ENCODE data around the gene KLHL30.

DNA sequence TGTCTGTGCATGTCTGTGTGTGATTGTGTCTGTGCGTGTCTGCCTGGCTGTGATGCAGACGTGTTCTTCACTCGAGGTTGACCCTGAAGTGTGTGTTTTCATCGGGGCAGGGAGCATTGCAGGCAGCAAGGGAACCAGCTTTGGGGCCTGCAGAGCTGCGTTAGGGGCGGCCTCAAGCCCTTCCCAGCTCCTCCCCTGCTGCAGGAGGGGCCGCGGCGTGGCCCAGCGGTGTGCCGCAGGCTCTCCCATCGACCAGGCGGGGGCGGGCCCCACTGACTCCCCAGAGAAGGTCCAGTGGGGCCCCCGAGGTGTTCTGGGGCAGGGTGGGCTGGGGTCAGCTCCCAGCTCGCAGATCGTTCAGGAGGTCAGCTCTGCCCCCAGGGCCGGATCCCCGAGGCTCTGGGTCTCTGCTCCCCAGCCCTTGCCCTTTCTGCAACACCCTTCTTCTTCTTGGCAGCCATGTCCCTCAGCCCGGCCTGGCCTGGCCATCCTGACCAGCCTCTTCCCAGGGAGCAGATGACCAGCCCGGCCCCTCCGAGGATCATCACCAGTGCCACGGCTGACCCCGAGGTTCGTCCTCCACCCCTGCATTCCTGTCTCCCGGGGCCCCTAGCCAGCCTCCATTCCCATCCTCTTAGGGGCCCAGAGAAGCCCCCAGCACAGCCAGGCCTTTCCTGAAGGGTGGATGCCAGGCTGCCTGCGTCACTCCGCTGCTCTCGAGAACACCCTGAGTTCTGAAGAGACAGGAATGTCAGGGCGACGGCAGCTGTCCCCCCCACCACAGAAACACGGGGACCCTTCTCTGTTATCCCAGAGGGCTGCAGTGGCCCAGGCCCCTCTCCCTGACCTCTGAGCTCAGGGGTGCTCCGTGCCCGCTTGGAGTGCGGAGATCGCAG is 11.1 kb upstream of the KLHL30 start:
- TF ChIP-seq SIN3A (IDR thresholded peaks at IDR 0.05; ENCODE audit: borderline replicate concordance, insufficient read depth, low read length), result no peak
- TF ChIP-seq POLR2AphosphoS5 (IDR thresholded peaks at IDR 0.05; ENCODE audit: low read depth, low read length), result no peak
- TF ChIP-seq TAF1 (IDR thresholded peaks at IDR 0.05; ENCODE audit: borderline replicate concordance, insufficient read depth, low read length), result no peak
- TF ChIP-seq, protein P1, sequence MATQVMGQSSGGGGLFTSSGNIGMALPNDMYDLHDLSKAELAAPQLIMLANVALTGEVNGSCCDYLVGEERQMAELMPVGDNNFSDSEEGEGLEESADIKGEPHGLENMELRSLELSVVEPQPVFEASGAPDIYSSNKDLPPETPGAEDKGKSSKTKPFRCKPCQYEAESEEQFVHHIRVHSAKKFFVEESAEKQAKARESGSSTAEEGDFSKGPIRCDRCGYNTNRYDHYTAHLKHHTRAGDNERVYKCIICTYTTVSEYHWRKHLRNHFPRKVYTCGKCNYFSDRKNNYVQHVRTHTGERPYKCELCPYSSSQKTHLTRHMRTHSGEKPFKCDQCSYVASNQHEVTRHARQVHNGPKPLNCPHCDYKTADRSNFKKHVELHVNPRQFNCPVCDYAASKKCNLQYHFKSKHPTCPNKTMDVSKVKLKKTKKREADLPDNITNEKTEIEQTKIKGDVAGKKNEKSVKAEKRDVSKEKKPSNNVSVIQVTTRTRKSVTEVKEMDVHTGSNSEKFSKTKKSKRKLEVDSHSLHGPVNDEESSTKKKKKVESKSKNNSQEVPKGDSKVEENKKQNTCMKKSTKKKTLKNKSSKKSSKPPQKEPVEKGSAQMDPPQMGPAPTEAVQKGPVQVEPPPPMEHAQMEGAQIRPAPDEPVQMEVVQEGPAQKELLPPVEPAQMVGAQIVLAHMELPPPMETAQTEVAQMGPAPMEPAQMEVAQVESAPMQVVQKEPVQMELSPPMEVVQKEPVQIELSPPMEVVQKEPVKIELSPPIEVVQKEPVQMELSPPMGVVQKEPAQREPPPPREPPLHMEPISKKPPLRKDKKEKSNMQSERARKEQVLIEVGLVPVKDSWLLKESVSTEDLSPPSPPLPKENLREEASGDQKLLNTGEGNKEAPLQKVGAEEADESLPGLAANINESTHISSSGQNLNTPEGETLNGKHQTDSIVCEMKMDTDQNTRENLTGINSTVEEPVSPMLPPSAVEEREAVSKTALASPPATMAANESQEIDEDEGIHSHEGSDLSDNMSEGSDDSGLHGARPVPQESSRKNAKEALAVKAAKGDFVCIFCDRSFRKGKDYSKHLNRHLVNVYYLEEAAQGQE (IDR thresholded peaks at IDR 0.05; ENCODE audit: insufficient read depth in 1 of 2, low read depth in 2 of 2, low read length in 2 of 2), result no peak
- TF ChIP-seq FOXP2 (optimal IDR thresholded peaks at IDR 0.05; ENCODE audit: borderline replicate concordance, extremely low read depth, extremely low read length, insufficient read depth), result no peak

All from PFSK-1 (cell line).